ENCODE measurements around the gene PLCB1.
"Not testable (repeated sequence)": the region's sequence is repeated elsewhere in the genome, so short reads cannot be mapped to it uniquely, and the experiment has no call there.

PLCB1 gene

GRCh38 chr20:8633366-8633765 is 501.3 kb downstream of the PLCB1 start:
- DNase-seq, result no peak

DNA sequence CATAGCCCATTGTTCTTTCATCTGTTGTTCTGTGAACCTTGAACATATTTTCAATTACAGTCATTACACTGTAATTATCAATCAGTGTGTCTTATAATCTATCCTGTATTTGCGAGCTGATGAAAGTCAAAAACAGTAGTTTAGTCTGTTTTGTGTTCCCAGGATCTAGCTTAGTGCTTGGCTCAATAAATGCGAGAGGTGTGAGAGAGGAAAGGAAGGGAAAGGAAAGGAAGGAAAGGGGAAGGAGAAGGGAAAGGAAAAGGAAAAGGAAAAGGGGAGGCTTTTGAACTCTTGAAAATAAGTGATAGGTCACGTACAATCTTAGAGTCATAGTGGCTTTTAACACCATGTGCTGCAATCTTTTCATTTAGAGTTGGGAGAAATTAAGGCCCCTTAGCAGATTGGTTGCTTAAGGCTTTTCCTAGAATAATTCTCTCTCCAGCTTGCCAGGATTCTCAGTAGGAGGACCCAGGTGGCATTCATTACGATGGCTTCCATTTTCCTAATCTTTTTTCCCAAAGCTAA is 503.0 kb downstream of the PLCB1 start:
- no peak for DNase-seq

- no peak for DNase-seq
Measured at GRCh38 chr20:8635837-8636236, 503.8 kb downstream of the PLCB1 start.

DNA sequence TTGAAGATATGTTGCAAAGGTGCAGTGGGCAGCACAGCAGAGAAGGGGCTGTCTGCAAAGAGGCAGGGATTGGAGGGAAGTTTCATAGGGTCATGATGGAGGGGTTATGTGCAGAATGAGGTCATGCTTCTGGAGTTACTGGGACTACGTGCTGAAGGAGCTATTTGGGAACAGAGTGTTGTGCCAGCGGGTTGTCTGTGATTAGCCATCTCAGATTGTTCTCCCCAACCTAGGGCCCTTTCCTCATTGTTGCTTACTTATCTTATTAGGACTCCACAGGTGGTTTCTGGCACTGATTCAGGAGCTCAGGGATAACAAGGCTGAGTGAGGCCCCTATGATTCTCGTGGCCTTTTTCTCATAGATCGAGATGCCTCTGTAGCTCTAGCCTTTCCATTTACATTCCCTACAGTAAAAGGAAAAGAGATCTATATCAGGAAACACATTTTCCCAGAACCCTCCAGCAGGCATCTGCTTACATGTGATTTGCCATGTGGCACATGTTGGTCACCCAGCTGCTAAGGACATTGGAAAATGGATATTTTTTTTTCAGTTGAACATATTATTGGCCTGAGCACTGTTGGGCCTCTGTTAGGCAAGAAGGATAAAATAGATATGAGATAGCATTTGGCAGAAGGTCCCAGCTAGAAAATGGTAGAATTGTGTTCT is 507.2 kb downstream of the PLCB1 start:
- DNase-seq, result peak; percentile 62

- DNase-seq, result no peak
Measured at GRCh38 chr20:8640461-8640860, 508.4 kb downstream of the PLCB1 start.

DNA sequence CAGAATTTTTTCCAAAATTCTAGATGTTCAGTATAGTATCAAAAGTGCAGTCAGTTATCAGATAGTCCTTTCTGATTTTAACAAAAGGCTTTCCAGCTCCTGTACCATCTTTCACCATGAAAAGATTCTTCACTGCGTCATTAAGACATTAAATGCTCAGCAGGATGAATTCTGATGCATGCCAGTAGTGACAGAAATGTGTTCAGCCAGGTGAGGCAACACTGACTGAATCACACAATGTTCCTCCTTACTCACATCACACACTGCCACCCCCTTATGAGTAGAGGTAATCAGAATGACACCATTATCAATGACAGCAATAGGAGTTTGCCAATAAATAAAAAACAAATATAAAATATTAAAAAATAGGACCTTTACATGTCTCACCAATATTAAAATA is 510.2 kb downstream of the PLCB1 start:
- no peak for DNase-seq

- not testable (repeated sequence) for DNase-seq
Measured at GRCh38 chr20:8644468-8644867, 512.4 kb downstream of the PLCB1 start.

DNA sequence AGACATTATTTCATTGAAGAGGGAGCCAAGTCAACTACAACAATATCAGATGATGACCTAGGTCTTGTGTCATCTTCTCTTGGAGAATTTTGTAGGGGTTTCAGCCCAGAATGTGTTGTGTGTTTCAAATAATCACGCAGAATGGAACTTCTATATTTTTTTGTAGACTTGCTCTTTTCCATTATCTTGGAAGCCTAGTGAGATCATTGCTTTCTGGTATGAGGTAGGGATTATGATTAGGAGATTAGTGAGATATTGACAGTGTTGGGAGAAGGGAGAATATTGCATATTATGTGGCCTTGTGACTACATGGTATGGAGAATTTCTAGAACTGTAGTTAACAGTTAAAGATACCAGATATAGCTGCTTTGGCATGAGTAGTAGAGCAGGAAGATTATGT is 513.3 kb downstream of the PLCB1 start:
- DNase-seq, result peak; percentile 57

GRCh38 chr20:8646033-8646441 is 514.0 kb downstream of the PLCB1 start:
- peak; percentile 25 for DNase-seq

DNA sequence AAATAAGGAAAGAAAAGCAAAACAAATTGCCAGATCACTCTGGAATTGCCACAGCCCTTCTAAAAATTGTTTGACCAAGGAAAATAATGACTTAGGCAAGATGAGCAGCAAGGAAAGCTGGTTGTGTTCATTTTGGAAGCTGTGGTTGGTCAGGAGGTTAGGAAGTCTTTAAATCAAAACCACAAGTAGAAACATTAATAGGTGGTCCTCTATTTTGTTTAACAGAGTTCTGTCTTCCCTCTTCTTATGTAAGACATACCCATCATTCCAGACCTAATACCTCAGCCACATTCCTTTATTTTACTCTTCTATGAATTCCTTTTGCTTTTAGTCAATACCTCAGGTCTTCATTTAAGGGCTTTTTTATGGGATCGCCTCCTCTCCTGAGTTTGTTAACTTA is 514.6 kb downstream of the PLCB1 start:
- DNase-seq, result no peak

DNA sequence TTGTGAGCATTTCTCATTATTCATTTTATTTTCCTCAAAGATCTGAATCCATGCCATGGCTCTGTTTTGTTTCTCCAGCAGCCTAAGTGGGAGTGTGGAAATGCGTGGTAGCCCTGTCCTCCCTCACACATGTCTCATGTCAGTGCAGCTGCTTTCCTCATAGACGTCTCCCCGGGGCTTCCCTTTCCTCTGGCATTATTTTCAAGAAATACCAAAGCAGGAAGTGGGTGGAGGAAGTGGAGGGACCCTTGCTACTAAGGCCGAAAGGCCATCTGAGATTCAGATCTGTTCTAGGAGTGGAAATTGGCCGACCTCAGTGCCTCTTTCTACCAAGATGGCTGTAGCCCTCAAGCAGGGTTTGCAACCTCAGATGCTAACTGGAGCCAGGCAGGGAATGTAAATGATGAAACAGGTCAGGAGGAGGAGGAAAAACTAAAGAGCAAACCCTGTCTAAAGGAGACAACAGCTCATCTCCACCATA is 515.9 kb downstream of the PLCB1 start:
- no peak for DNase-seq

- no peak for DNase-seq
Measured at GRCh38 chr20:8648466-8648865, 516.4 kb downstream of the PLCB1 start.

DNA sequence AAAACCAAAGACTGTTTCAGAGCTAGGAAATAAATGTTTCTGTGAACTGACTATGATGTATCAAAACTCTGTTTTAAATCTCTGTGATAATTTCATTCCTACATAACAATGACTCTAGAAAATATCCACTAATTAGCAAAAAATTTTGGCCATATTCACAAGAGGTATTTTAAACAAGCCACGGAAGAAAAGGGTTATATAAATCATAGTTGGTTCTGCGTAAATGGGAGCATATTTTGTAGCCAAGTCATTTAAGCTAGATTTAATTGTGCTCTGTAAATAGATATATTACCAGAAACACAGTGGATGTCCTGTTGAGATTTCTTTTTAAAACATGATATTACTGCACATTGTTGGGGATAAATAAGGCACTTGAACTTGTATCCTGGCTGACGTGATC is 520.3 kb downstream of the PLCB1 start:
- DNase-seq, result peak; percentile 28

- DNase-seq, result no peak
Measured at GRCh38 chr20:8654486-8654885, 522.4 kb downstream of the PLCB1 start.

DNA sequence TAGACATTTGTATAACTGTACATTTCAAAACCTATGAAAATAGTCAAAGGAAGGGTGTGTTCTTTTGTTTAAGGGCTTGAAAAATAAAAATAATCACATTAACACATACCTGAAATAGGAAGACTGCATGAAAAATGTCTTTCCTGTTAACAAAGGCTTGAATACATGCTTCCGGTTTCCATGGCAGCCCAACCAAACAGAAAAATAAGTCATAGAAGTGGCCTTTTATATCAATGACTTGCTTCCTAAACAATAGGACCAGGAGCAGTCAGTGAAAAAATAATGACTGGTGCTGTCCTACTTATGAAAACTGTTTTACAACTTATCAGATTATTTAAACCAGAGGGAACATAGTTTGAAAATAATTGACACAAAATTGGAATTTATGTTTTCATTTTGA is 524.3 kb downstream of the PLCB1 start:
- DNase-seq, result peak; percentile 51

DNA sequence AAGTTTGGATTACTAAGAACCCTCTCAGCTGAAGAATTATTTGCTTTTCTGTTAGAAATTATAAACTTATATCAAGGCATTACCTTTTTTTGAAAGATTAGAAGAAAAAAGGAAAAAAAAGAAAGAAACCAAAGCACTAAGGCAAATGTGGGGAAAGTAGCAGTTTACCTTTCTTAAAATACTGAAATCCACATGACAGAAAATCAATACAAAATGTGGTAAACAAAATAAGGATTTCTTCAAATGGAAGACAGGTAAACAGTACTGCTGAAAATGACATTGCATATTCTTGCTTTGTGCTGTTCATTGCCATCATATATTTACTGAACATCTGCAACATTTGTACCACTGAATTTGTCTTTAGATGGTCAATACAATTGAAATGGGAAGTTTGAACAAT is 525.6 kb downstream of the PLCB1 start:
- DNase-seq, result no peak

DNA sequence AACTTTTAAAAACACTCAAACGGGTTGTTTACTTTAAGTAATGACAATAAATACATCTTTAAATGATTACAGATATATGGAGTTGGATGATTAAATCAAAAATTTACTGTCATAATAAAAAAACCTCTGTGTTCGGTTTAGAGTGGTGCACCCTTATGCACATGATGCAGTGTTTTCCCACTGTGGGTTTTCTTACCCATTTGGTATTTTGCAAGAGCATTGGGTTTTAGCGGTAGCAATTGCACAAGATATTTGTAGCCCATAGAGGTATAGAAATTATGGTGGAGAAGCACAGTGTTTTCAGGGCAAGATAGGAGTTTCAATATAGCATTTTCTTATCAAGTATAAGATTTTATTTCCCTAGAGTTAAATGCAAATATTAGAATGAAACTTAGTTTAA is 526.0 kb downstream of the PLCB1 start:
- no peak for DNase-seq

- DNase-seq, result peak; percentile 23
Measured at GRCh38 chr20:8661229-8661952, 529.3 kb downstream of the PLCB1 start.

GRCh38 chr20:8662433-8662954 is 530.4 kb downstream of the PLCB1 start:
- no peak for DNase-seq

DNA sequence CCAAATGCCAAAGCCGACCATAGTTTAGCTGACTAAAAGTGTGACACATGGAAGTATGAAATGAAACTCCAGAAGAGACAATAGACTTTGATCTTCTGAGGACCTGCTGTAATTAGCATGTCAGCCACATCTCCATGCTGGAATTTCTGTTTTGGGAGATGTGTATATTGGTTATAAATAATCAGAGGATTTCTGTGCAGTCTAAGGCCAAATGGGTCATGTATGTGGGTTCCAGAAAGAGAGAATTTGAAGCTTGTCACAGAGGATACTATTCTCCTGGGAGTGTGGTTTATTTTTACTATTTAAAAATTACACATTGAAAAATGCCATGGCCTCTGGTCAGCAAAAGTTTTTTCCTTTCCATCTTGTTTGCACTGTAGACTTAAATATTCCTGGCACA is 531.4 kb downstream of the PLCB1 start:
- DNase-seq, result no peak

DNA sequence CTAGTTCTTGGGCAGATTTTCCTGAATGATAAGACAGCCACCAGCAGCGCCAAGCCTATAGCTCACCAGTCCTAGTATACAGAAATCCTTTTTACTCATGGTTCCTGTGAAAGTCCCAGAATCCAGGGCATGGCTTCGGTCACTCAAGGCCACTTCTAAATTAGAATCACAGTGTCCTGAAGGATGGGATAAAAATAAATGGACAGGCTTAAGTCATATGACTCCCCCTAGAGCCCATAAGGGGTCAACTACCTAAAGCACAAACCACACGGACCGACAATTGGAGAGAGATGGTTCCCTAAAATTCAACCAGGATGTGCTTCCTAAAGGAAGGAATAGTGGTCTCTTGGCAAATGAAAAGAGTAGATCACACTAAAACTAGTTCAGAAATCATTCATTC is 532.7 kb downstream of the PLCB1 start:
- no peak for DNase-seq

GRCh38 chr20:8667306-8667705 is 535.2 kb downstream of the PLCB1 start:
- no peak for DNase-seq

DNA sequence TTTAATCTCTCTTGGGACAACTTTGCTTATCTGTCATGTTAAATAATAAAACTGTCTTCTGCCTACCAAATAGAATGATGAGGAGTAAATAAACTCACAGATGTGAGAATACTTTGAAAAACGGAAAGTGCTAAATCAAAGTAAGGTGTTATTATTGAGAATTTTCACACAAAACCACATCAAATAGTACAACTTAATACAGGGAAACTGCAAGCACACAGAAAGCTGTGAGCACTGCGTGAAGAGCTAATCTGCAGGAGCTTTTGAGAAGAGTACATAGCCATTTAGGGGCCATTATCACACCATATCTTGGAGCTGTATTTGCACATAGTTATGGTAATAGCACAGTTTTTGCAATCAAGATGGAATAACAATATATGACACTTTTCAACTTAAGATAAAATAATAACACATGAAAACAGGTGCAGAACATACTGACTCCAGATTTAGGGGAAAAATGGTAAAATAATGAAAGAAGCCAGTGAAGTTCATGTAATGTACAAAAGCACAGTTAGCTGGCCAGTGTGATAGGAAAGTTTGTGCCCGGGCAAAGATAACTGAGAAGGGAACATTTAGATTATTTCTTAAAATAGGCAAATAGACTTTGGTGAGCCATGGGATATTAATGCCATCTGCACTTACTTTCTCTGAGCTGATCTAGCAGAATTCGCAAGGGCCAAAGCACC is 538.3 kb downstream of the PLCB1 start:
- no peak for DNase-seq

DNA sequence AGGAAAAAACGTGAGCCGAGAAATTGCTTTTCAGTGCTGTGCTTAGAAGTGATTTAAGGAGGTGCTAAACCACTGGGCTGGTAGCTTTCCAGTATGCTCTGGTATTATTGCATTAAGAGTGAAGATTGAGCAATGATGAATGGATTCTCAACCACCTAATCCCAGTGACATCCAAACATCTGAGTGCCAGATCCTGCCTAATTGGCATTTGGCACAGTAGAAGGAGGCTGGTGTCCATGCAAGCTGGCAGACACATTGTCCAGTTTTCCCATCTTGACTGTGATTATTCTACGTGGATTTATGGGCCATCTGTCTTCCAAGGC is 538.8 kb downstream of the PLCB1 start:
- DNase-seq, result no peak
